NCI-H2107 treated with DMSO at 0.1 percent for 48 hours (cell line): ENCODE results near the gene TBC1D22A.

Experiments
- DNase-seq: peaks from one replicate; lab custom pipeline; 2025; ENCODE audit not compliant: unreplicated experiment; lab: John Stamatoyannopoulos, UW

TBC1D22A gene

DNA sequence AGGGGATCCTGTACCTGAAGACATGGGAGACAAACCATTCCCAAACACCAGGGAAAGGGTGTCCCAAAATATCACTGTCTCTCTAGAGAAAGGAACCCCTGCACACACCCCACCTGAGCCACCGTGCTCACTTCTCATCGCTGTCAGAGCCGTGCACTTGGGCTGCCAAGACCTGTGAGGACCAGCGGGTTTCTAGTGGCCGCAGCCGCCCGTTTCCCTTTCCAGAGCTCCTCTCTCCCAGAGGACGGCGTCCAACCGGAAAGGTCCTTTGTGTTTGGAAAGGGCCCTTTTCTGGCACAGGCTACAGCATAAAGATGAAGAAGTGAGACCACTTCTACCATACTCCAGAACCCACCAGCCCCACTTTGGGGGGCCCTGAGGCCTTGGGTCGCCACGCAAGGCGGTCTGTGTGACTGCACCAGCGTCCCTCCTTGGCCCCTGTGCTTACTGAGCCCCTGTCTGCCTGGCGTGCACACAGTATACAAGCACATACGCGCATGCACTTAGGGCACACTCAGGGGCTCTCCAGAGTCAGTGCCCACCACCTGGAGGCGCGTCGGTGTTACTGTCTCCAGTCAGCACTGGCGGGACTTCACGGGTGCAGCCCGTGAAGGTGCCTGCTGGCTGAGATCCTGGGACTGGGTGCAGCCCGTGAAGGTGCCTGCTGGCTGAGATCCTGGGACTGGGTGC lies 381.8 kb downstream of the TBC1D22A start:
- no peak for DNase-seq

DNA sequence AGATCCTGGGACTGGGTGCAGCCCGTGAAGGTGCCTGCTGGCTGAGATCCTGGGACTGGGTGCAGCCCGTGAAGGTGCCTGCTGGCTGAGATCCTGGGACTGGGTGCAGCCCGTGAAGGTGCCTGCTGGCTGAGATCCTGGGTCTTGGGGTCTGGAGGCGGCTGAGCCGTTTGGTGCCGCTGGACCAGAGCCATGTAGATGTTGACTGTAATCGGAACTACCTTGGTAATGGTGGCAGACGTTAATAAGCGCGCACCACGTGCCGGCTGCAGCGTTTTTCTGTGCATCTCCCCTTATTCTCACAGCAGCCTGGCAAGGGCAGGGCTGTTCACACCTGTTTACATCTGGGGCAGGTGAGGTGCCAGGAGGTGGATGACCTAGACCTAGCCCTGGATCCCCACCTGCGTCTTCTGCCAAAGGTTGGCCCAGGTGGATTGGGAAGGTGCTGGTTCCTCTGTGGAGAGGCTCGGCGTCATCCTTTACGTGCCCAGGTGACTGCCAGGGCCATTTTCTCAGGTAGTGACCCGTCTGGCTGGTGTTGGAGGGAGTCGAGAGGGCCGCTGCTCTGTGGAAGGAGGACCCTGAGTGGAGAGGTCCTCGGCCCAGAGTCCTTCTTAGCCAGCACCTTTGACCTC lies 382.5 kb downstream of the TBC1D22A start:
- DNase-seq = no peak

DNA sequence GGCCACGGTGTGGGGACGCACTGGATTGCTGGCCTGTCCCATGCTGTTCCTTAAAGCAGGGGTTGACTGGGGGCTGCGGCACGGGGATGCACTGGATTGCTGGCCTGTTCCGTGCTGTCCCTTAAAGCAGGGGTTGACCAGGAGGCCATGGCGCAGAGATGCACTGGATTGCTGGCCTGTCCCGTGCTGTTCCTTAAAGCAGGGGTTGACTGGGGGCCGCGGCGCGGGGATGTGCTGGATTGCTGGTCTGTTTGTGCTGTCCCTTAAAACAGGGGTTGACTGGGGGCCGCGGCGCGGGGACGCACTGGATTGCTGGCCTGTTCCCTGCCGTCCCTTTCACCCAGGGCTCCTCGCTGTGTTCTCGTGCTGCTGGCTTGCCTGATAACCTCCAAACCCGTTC lies 383.4 kb downstream of the TBC1D22A start:
- DNase-seq = no peak

DNA sequence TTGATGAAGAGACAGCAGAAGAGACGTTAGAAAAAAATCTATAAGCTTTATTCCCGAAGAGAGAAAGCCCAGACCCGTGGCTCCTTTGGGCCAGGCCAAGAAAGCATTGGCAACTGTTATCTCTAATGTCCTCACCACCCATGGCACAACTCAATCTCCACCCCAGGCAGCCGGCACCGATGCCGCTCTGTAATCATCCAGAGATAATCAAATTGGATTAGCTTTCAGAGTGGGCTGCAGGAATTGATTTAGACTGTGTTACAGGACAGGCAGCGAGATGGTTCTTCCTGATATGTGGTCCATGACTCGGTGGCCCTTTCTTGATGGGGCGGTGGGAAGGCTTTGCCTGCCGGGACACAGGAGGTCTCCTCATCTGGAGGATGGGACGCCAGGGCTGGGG lies 383.9 kb downstream of the TBC1D22A start:
- DNase-seq = no peak

DNA sequence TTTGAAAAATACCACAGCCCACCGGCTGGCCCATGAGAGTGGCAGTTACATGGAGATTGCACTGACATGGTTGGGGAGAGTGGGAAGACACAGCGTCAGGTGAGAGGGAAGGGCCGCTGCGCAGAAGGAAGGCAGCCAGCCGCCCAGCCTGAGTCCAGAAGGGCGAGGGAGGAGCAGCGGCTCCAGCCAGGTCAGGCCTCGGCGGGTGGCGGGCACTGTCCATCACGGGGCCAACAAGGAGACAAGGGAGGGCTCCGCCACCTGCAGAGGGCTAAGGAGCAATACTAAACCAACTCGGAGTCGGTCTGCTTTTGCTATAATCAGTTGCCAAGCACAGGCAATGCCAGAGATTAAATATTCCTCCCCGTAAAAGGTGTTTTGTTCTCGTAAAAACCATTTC lies 384.5 kb downstream of the TBC1D22A start:
- DNase-seq = no peak

DNA sequence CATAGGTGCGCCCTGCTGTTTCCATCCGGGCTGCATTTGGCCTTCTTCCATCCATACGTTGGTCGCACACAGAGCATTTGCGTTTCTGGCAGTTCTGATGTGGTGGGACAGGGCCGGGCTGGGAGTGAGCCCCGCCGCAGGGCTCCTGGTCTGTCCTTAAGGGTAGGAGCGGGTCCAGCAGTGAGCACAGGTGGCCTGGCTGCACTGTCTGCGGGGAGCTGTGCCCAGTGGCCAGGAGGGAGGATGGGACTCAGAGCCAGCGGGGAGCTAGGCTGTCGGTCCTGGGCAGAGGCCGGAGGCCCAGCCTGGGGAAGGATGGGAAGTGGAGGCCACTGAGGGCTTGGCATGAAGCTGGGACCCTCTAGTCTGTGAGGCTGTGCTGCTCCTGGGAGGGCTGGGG lies 385.1 kb downstream of the TBC1D22A start:
- DNase-seq = no peak

DNA sequence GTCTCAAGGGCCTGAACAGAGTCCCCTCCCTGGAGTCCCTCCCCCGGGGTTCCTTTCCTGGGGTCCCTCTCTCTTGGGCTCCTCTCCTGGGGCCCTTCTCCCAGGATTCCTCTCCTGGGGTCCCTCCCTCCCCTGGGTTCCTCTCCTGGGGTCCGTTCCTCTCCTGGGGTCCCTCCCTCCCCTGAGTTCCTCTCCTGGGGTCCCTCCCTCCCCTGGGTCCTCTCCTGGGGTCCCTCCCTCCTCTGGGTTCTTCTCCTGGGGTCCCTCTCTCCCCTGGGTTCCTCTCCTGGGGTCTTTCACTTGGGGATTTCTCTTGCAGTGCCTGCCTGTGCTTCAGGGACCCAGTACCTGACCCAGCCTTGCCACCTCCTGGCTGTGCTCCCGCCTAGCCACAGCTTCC lies 386.1 kb downstream of the TBC1D22A start:
- DNase-seq = no peak

DNA sequence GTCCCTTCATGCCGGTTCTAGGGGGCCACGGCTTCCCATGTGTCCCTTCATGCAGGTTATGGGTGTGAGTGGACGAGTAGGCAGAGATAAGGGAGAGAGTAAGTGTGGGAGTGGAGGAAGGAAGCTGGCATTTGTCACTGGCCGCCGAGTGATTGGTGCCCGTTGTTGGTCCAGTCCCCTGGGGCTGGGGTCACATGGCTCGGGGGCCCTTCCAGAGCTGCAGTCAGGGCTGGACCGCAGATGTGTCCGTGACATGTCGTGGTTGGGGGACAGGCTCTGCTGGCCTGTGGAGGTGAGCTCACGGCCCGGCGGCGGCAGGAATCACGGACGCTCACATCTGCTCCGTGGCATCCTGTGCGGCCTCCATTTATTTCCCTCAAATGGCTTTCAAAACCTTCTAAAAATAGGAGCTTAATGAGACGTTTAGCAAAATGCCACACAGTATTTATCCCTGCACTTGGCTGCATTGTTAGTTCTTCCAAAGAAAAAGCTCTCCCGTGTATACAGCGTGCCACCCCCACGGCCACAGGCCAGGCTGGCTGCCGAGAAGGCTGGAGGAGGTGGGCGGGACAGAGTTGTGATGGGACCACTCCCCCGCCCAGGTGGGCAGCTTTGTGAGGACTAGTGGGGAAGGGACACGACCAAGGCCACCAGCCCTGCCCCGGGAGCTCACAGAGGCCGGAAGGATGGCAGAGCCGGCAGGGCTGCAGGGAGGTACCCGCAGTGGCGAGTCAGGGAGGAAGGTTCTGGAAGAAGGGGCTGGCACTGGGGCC lies 386.7 kb downstream of the TBC1D22A start:
- DNase-seq = no peak

DNA sequence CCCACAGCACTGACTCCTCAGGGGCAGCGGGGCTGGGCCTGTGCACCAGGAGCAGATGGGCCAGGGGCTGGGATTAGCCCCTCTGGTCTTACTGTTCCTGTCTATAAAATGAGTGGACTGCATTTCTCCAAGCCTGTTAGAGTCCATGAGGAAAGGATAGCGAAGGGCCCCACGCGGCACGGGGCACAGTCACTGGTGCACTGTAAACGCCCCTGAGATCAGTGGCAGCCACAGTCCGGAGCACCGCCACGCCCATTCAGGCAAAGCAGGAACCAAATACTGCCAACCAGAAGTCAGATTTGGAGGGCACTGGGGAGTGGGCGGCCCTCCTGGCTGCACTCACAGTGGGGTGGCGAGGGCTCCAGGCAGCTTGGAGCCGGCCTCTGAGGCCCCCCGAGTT lies 387.5 kb downstream of the TBC1D22A start:
- DNase-seq = no peak

DNA sequence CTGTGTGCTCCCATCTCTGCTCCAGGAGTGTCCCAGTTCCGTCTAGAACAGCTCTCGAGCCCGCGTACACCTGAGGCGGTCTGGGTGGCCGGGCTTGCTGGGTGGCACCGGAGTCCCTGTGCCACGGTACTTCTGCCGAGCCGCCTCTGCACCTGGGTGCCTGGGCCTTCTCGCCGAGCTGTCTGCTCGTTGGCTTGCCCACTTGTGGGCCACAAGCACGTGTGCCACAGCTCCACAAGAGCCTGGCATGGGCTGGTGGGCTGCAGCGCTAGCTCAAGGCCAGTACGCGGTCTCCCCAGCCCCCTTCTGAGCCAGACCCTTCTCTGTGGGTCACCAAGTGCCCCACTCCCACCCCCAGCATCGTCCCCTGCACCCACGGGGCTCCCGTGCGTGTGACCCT lies 388.0 kb downstream of the TBC1D22A start:
- no peak for DNase-seq

DNA sequence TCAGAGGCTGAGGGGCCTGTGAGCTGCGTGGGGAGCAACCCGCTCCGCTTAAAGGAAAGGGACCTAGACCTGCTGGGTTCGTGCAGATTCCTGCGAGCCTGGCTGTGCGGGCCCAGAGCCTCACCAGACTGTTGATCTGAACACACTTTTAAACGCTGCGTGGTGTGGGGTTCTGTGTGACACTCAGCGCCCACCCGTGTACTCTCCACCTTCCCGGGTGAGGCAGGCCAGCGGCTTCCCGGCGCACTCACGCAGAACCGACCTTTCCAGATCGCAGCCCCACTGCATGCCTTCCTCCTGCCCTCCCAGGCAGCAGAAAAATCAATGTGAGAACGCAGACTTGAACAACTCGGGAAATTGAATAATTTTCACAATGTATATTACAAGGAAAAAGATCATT lies 388.6 kb downstream of the TBC1D22A start:
- no peak for DNase-seq

DNA sequence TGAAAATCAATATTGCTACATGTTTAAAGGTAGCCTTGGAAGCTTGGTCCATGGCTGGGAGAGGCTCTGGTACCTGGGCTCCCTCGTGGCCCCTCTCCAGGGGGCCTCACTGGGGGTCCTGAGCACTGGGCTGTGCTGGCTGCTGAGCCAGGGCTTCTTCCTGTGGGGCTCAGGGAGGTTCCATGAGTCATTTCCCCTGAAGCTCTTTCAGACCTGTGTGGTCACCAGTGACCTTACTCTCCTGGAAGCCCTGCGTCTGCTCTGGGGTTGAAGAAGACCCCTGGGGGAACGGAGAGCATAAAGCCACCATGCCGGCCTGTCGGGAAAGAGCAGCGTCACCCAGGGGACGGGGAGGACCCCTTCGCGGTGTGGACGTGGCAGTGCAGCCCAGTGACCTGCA lies 389.0 kb downstream of the TBC1D22A start:
- DNase-seq = no peak

DNA sequence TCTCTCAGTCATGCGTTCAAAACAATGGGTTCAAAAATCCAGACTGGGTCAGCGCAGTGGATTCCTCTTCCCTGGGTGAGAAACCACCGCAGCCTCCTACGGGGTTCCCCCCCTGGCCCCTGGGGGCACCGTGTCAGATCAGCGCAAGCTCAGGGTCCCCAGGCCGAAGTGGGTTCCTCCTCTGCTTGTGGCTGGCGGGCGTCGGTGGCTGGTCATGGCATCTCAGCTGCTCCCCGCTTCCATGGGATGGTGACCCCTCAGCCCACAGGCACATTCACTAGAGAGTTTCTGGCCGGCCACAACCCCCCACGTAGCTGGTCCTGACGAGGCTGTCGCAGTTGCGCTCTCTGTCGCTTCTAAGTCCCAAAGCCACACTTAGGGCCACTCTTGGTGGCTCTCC lies 389.8 kb downstream of the TBC1D22A start:
- no peak for DNase-seq

DNA sequence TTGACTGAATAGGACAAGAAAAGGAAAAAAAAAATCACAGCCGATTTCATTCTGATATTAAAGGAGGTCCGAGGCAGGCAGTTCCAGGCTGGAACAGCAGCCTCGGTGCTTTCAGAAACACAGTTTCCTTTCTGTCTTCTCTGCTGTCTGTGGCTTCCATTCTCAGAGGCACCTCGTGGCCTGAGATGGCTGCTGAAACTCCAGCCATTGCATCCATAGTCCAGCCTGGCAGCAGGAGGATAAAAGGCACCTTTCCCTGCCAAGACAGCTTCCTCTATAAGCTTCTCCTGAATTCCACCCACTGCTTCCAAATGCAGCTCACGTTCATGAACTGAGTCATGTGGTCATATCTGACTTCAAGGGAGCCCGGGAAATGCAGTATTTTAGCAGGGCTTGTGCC lies 390.5 kb downstream of the TBC1D22A start:
- no peak for DNase-seq

DNA sequence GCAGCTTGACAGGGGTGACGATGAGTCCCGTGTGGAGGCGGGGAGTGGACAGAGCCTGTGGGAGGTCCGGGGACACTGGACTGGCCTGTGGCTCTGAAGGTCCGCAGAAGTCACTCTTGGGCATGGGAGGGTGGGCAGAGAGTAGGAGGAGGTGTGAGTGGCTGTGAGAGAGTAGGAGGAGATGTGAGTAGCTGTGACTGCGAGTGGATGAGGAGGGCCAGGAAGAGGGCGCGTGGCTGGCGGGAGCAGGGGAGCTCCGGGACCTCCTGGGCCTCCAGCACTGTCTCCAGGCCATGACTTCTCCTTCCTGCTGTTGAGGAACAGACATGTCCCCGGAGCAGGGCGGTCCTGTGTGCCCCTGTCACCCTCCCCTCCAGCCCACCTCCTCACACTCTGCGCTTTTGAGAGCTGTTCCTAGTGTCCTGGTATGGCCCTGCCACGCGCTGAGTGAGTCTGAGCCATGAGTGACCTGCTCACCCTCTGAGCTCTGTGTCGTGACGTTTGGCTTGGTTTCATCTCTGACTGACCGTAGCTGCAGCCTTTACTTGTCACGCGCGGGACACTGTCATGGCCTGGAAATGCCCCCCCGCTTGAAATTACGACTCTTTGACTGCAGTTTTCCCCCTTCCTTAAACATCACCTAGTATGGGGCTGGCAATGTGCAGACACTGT lies 391.5 kb downstream of the TBC1D22A start:
- no peak for DNase-seq

DNA sequence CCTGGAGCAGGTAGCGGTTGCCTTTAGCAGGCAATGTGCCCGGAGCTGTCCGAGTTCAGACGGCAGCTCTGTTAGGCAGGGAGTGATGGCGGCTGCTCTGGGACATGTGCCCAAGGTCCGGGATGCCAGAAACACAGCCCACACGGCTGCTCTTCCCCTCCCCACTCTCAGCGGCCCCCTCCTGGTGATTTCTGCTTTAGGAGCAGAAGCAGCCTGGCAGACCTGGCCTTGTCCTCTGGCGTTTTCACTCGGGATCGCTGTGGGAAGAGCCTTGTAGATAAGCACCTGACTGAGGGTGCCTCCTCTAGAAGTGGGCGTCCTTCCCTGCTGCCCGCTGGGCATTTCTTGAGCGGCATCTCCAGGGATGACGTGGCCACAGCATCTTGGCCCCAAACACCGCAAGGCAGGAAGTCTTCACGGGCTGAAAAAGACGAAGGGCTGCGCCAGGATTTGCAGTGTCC lies 392.2 kb downstream of the TBC1D22A start:
- no peak for DNase-seq

DNA sequence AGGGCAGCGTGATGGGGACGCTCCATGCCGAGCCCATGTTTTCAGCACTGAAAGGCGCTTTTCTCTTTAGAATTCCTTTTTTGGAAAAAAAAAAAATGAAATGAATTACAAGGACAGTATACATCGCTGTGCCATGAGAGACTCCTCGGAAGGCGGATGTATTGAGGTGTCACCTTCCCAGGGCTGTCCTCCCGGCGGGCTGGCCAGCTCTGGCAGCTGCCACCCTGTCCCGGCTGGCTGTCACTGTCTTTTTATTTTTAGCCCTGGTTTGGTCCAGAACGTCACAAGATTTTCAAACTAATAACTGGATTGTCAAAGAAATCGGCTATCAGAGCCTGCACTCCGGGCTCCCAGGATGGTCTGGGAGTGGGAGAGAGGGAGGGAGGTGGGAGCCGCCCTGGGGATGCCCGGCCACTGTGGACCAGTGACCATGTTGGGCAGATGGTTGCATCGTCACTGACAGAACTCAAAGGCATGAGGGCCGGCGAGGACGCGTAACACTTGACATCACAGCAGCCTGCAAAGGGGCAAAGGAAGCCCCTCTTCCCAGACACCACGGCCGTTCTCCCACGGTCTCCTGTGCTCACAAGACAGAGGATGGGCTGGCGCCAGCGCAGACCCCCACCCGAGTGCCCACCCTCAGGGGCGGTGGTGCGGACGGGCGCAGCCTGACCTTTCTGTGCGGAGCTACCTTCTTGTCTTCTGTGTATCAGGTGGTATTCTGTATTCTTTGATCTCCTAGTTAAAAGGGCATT lies 392.9 kb downstream of the TBC1D22A start:
- DNase-seq = no peak

DNA sequence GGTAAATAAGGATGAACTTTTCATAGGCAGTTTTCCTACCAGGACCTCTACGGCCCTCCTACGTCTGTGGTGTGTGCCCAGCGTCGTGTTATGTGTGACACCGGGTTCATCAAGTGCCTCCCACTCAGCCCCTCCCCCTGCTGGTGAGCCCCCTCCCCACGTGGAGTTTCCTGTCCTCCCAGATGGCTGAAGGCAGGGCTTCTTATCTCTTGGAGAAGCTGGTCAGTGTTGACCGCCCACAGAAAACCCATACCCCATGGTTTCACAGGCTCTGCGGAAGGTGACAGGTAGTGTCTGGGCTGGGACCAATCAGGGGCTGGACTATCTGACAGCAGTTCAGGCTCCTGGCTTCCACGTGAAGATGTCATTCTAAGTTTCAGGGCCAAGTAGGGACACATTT lies 393.5 kb downstream of the TBC1D22A start:
- no peak for DNase-seq

DNA sequence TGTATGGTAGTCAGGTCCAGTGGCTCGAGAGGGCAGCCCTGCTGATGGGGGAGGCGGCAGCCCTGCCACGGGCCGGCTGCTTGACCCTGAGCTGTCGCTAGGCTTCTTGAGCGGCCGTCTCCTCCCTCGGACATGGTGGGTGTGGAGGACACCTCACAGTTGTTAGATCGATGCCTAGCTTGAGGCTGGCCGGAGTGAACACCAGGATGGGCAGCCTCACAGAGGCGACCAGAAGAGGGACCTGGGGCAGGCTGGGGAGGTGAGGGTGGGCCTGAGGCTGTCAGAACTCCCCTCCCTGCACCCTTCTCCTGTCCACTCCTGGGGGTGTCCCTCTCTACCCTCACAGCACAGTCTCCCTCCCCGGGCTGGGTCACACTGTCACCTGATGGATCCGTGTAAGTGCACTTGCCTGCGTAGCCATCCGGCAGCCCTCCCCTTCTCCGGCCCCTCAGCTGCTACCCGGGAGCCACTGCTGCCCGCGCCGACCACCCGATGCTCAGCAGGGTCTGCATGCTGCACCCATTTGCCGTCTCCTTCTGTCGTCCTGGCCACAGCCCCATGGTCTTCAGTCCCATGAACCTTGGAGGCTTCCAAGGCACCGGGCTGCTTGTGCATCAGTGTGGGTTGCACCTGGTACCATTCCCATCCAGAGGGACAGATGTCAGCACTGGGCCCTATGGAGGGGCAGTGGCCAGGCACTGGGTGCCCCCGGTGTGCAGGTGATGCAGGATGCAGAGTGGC lies 394.1 kb downstream of the TBC1D22A start:
- DNase-seq = no peak

DNA sequence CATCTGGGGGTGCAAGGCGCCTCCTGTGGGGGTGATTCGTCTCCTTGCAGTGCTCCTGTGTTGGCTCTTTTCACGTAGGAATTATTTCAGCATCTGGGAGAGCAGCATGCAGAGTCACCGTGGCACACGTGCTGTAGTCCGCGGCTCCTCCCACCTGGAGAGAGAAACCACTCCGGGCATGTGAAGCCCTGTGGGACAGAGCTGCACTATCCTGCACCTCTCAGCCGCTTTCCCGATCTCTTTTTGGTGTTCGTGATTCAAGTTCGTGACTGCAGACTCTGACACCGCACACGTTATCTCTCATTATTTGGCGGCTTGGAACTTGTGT lies 394.6 kb downstream of the TBC1D22A start:
- no peak for DNase-seq
